Fibroblast of peridontal ligament (primary cell): ENCODE data around the gene CLCN1.

Experiments
- DNase-seq: peaks from one replicate; pipeline ENCODE4 v3.0.0-alpha.2; 2010; ENCODE audit errors: extremely low read depth

The CLCN1 gene

GRCh38 chr7:143334244-143334643, 18.3 kb downstream of the CLCN1 start:
- no peak for DNase-seq

- DNase-seq: no peak
These were observed 21.3 kb downstream of the CLCN1 start for GRCh38 chr7:143337216-143337615.

- no peak for DNase-seq
These were observed 25.9 kb downstream of the CLCN1 start for GRCh38 chr7:143341842-143342241.

GRCh38 chr7:143343596-143343995, 27.7 kb downstream of the CLCN1 start:
- DNase-seq: no peak

- DNase-seq: no peak
These were observed 29.6 kb downstream of the CLCN1 start for GRCh38 chr7:143345428-143345900.

- no peak for DNase-seq
These were observed 30.1 kb downstream of the CLCN1 start for GRCh38 chr7:143346018-143346417.

GRCh38 chr7:143347950-143348349, 32.0 kb downstream of the CLCN1 start:
- DNase-seq: no peak

- DNase-seq: no peak
These were observed 35.1 kb downstream of the CLCN1 start for GRCh38 chr7:143351060-143351459.

GRCh38 chr7:143351574-143351973, 35.7 kb downstream of the CLCN1 start:
- DNase-seq: no peak

- DNase-seq: no peak
These were observed 36.7 kb downstream of the CLCN1 start for GRCh38 chr7:143352531-143353002.

GRCh38 chr7:143354376-143354775, 38.5 kb downstream of the CLCN1 start:
- no peak for DNase-seq

GRCh38 chr7:143354965-143355364, 39.1 kb downstream of the CLCN1 start:
- no peak for DNase-seq

GRCh38 chr7:143355450-143356385, 39.8 kb downstream of the CLCN1 start:
- DNase-seq: no peak

GRCh38 chr7:143356414-143357050, 40.6 kb downstream of the CLCN1 start:
- DNase-seq: no peak

- DNase-seq: no peak
These were observed 42.7 kb downstream of the CLCN1 start for GRCh38 chr7:143358626-143359025.

- DNase-seq: no peak
These were observed 44.0 kb downstream of the CLCN1 start for GRCh38 chr7:143359771-143360353.

- no peak for DNase-seq
These were observed 45.1 kb downstream of the CLCN1 start for GRCh38 chr7:143360788-143361551.

- DNase-seq: no peak
These were observed 45.7 kb downstream of the CLCN1 start for GRCh38 chr7:143361552-143362130.

- DNase-seq: no peak
These were observed 46.5 kb downstream of the CLCN1 start, which contains the start of gene FAM131B for GRCh38 chr7:143362131-143363015. TSS of gene FAM131B (minus strand) at chr7:143362713. CDS start at chr7:143362603, 110 bp downstream.
